ENCODE data around the gene ATP5IF1. TPM values are rescaled to one million over a fixed set of nuclear protein-coding genes. Genes with fewer than 3 reads are reported as not detected.

The ATP5IF1 gene
- total and polyA plus RNA-seq, 2 of the 4 experiments (the other 2 are of a cell fraction), result 33.7 to 105 TPM

- no peak overlapping the region for H2BK15ac ChIP-seq (ENCODE audit: low read depth, low read length)
- no peak overlapping the region for H2AK5ac ChIP-seq (ENCODE audit: low read depth, low read length)
- no peaks in the 10 kb centered on the region for H3K9me1 ChIP-seq (ENCODE audit: insufficient read depth, low read length)
- no peak overlapping the region for H3K27ac ChIP-seq (ENCODE audit: insufficient read depth, low read length)
- in situ Hi-C loops (cut with MboI; ENCODE audit: low sequenced_read_pairs) (loop anchor here (5.0 to 25.0 kb wide), 2 partner anchors 113 to 343 kb away; partner anchors contain the start of gene THEMIS2), intact Hi-C loops (cut with micrococcal nuclease) (loop anchor here (5.0 to 10.0 kb wide), 2 partner anchors 213 to 350 kb away; no protein-coding TSS in a partner anchor), dilution Hi-C loops (cut with HindIII; ENCODE audit: low sequenced_read_pairs, unreplicated experiment) (no loop called here)
- no peaks in the 10 kb centered on the region for H3K9me3 ChIP-seq (ENCODE audit: control insufficient read depth, insufficient read depth, low read length)
- TF ChIP-seq USF2 (IDR thresholded peaks at IDR 0.05; ENCODE audit: low read depth, low read length) (no peak), CHD1 (IDR thresholded peaks at IDR 0.05; ENCODE audit: low read depth, low read length) (no peak)
- ChIA-PET CTCF (interaction anchor here (1.5 kb wide), 1 partner anchor 114 kb away, joined by 5 read pairs; no protein-coding TSS in a partner anchor), POLR2A (ENCODE audit: unreplicated experiment) (no interaction called here)
- H2AK9ac ChIP-seq (replicated peaks; ENCODE audit: low read depth, low read length, poor library complexity), result no peak overlapping the region
- DNase-seq (no peak), ATAC-seq (ENCODE audit: low read depth) (no peak)
- H3K18ac ChIP-seq (ENCODE audit: low read depth, low read length), result no peak overlapping the region
- no peak overlapping the region for H3K4ac ChIP-seq (ENCODE audit: low read depth, low read length)
- no peak overlapping the region for H4K8ac ChIP-seq (ENCODE audit: low read depth in 2 of 2, low read length in 2 of 2)
- no peak overlapping the region for H3K4me3 ChIP-seq (ENCODE audit: insufficient read depth, low read depth, low read length)
- no peaks in the 10 kb centered on the region for H3K27me3 ChIP-seq (ENCODE audit: control insufficient read depth, insufficient read depth, low read length)
- H4K20me1 ChIP-seq (ENCODE audit: insufficient read depth, low read length), result 0 out of 2 replicates have a peak, but pooled peaks cover 4% of the 10 kb centered on the region
- peaks cover 0 to 18% of the 10 kb centered on the region in 2 experiments; a peak in 2 of 4 replicates for H3K79me1 ChIP-seq (ENCODE audit: low read depth in 1 of 2, low read length in 2 of 2)
- H4K91ac ChIP-seq (ENCODE audit: insufficient read depth, low read depth, low read length), result no peak overlapping the region
- H2BK5ac ChIP-seq (ENCODE audit: low read depth, low read length, poor library complexity, severe bottlenecking), result no peak overlapping the region
- WGBS, 2 experiments (ENCODE audit: extremely low coverage in 2 of 2, insufficient read length in 1 of 2), result 96% methylated on average over 4 of the region's 4 CpGs; no CpG with 5 or more reads in 1 of the 2 experiments
- H3K4me1 ChIP-seq (ENCODE audit: control insufficient read depth, insufficient read depth, low read length), result no peaks in the 10 kb centered on the region
- H3K9ac ChIP-seq (ENCODE audit: low read depth, low read length), result no peak overlapping the region
- H3K36me3 ChIP-seq (ENCODE audit: control insufficient read depth, insufficient read depth, low read length), result peaks cover 46% of the 10 kb centered on the region
- no peak overlapping the region for H3K4me2 ChIP-seq (ENCODE audit: low read depth, low read length)
- BruUV-seq (replicated peaks), result no TSS peak
- H3K23ac ChIP-seq (ENCODE audit: low read depth, low read length), result no peak overlapping the region
- H4K5ac ChIP-seq (ENCODE audit: low read depth, low read length), result no peak overlapping the region
- H2BK120ac ChIP-seq (ENCODE audit: low read depth, low read length), result no peak overlapping the region
- H2BK20ac ChIP-seq (ENCODE audit: low read depth, low read length), result no peak overlapping the region
- no peak overlapping the region for H3K14ac ChIP-seq (replicated peaks; ENCODE audit: low read depth, low read length)
- H3K56ac ChIP-seq (ENCODE audit: extremely low read depth, insufficient read depth, low read length), result no peak overlapping the region
- H2AFZ ChIP-seq (replicated peaks; ENCODE audit: low read length, poor library complexity), result no peak overlapping the region
These were observed 30.7 kb upstream of the ATP5IF1 start for GRCh38 chr1:28205243-28205642.

Measured in IMR-90 (cell line).